Loucy (cell line): ENCODE results near the gene MFSD6.
"Not testable (repeated sequence)": the region's sequence is repeated elsewhere in the genome, so short reads cannot be mapped to it uniquely, and the experiment has no call there.

Source experiments
- CTCF ChIP-seq: fragments of 200-600 bp; sonication (generic); conservative IDR thresholded peaks from 2 replicates; pipeline ENCODE4 v1.5.1; 2014; ENCODE audit warnings: mild to moderate bottlenecking, antibody characterized with exemption, low read length
- EZH2phosphoT487 ChIP-seq: fragments of 200-600 bp; IDR thresholded peaks from 2 replicates; pipeline ENCODE4 v1.6.1; 2018; ENCODE audit warnings: antibody characterized with exemption, mild to moderate bottlenecking, moderate library complexity, borderline replicate concordance

GRCh38 chr2:190358655-190359448 lies 49.3 kb upstream of the MFSD6 start:
- not testable (repeated sequence) for TF ChIP-seq CTCF, EZH2phosphoT487
